ENCODE measurements around the gene KDM8.

The KDM8 gene

DNA sequence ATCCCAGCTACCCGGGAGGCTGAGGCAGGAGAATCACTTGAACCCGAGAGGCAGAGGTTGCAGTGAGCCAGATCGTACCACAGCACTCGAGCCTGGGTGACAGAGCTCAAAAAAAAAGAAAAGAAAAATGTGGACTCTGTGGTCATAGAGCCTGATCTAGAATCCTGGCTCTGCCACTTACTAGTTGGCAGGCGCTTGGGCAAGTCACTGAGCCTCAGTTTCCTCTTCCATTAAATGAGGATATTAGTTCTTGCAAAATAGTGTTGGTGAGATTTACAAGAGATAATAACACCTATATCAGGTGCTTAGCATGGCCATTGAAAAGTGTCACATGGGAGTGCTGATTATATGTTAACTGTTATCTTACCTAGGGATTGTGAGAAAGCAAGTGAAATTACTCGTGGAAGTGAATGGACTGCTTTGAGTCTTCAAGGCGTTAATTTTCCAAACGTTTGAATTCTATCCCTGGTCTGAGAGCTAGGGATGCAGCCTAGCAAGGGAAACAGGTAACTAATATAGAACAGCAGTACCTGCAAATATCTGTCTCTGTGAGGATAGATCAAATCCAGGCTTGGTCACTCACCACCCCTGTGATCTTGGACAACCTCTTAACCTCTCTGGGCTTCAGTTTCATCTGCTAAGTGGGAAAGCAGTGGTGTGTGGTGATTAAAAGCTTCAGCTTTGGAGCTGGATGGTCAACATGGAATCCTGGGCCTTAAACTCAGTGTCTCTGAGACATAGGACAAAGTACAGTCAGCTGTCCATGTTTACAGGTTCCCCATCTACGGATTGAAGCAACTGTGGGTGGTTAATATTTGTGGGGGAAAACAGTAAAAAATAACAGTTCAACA, 66.2 kb downstream of the KDM8 start:
- no peak for DNase-seq (ENCODE audit: low read depth in 2 of 2)

DNA sequence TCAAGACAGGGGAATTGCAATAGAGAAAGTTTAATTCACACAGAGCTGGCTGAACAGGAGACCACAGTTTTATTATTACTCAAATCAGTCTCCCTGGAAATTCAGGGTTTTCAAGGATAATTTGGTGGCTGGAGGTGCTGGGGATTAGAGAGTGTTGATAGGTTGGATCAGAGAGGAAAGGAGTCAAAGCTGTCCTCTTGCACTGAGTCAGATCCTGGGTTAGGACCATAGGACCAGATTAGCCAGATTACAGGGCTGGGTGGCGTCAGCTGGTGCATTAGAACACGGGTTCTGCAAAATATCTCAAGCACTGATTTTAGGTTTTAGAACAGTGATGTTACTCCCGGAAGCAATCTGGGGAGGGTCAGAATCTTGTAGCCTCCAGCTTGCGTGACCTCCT, 67.0 kb downstream of the KDM8 start:
- DNase-seq (ENCODE audit: low read depth in 2 of 2) = no peak

Measured in stimulated activated CD4-positive, alpha-beta T cell treated with anti-CD3 and anti-CD28 coated beads, Interleukin-15, amount 100 ng/mL, for 48 hours (primary cell).